Parathyroid adenoma (tissue), 2 donors: Measurements from ENCODE around the gene LCE1E.

Experiments used
- H2AFZ ChIP-seq: fragments of 300-600 bp; sonication (generic); one replicate; pipeline ENCODE4 v1.7.0; 2017; ENCODE audit warnings: antibody characterized with exemption, mild to moderate bottlenecking
- H3K27ac ChIP-seq: fragments of 300-600 bp; sonication (generic); one replicate; pipeline ENCODE4 v1.7.0; 2017
- H3K27me3 ChIP-seq: fragments of 300-600 bp; sonication (generic); one replicate; pipeline ENCODE4 v1.7.0; 2017; ENCODE audit warnings: low read length; ENCODE audit not compliant: control insufficient read depth, insufficient read depth
- H3K36me3 ChIP-seq: fragments of 300-600 bp; sonication (generic); one replicate; pipeline ENCODE4 v1.7.0; 2017; ENCODE audit warnings: low read length; ENCODE audit not compliant: control insufficient read depth, insufficient read depth
- H3K4me1 ChIP-seq: fragments of 300-600 bp; sonication (generic); one replicate; pipeline ENCODE4 v1.7.0; 2017; ENCODE audit warnings: control low read depth
- H3K4me2 ChIP-seq: fragments of 300-600 bp; sonication (generic); one replicate; pipeline ENCODE4 v1.7.0; 2017; ENCODE audit warnings: low read length
- H3K4me3 ChIP-seq: fragments of 300-600 bp; sonication (generic); one replicate; pipeline ENCODE4 v1.7.0; 2017; ENCODE audit warnings: low read depth, low read length
- H3K79me2 ChIP-seq: fragments of 300-600 bp; sonication (generic); one replicate; pipeline ENCODE4 v1.7.0; 2017; ENCODE audit warnings: control low read depth
- H3K9ac ChIP-seq: fragments of 300-600 bp; sonication (generic); one replicate; pipeline ENCODE4 v1.7.0; 2017; ENCODE audit warnings: mild to moderate bottlenecking
- H3K9me3 ChIP-seq: fragments of 300-600 bp; sonication (generic); one replicate; pipeline ENCODE4 v1.7.0; 2017; ENCODE audit warnings: low read length; ENCODE audit not compliant: control insufficient read depth
- CTCF ChIP-seq: fragments of 300-600 bp; sonication (generic); IDR thresholded peaks from one replicate; pipeline ENCODE4 v1.7.0; 2017; ENCODE audit warnings: antibody characterized with exemption, mild to moderate bottlenecking
- donor health status: primary hyperparathyroidism.

The LCE1E gene

GRCh38 chr1:152817309-152817708 is 31.3 kb downstream of the LCE1E start:
- Histone ChIP-seq H2AFZ (no peak overlapping the region), H3K27ac (no peak overlapping the region), H3K4me2 (no peak overlapping the region), H3K4me3 (no peak overlapping the region), H3K9me3 (no peaks in the 10 kb centered on the region), H3K79me2 (no peaks in the 10 kb centered on the region), H3K36me3 (no peaks in the 10 kb centered on the region), H3K27me3 (no peaks in the 10 kb centered on the region), H3K4me1 (peaks cover 3% of the 10 kb centered on the region), H3K9ac (no peak overlapping the region)
- no peak for TF ChIP-seq CTCF

GRCh38 chr1:152823294-152823693 is 37.2 kb downstream of the LCE1E start:
- Histone ChIP-seq H3K9me3 (no peaks in the 10 kb centered on the region), H3K4me3 (no peak overlapping the region), H3K27ac (no peak overlapping the region), H3K79me2 (no peaks in the 10 kb centered on the region), H3K4me1 (peaks cover 3% of the 10 kb centered on the region), H3K4me2 (no peak overlapping the region), H2AFZ (no peak overlapping the region), H3K36me3 (no peaks in the 10 kb centered on the region), H3K27me3 (no peaks in the 10 kb centered on the region), H3K9ac (no peak overlapping the region)
- no peak for TF ChIP-seq CTCF

- H3K4me3 ChIP-seq, result no peak overlapping the region
- no peak overlapping the region for H3K4me2 ChIP-seq
- no peaks in the 10 kb centered on the region for H3K9me3 ChIP-seq
- no peak overlapping the region for H2AFZ ChIP-seq
- H3K79me2 ChIP-seq, result no peaks in the 10 kb centered on the region
- H3K27ac ChIP-seq, result no peak overlapping the region
- H3K27me3 ChIP-seq, result no peaks in the 10 kb centered on the region
- H3K4me1 ChIP-seq, result no peaks in the 10 kb centered on the region
- H3K9ac ChIP-seq, result no peak overlapping the region
- no peaks in the 10 kb centered on the region for H3K36me3 ChIP-seq
- no peak for TF ChIP-seq CTCF
Measured at GRCh38 chr1:152824964-152825363, 38.9 kb downstream of the LCE1E start.

- Histone ChIP-seq H3K4me3 (no peak within 1 kb of the TSS), H3K79me2 (no peaks in the 10 kb centered on the region), H3K9me3 (no peaks in the 10 kb centered on the region), H3K4me1 (no peaks in the 10 kb centered on the region), H3K27ac (no peak within 1 kb of the TSS), H3K4me2 (no peak within 1 kb of the TSS), H2AFZ (no peak within 1 kb of the TSS), H3K36me3 (no peaks in the 10 kb centered on the region), H3K9ac (no peak within 1 kb of the TSS), H3K27me3 (no peaks in the 10 kb centered on the region)
- TF ChIP-seq CTCF, result no peak
Measured at GRCh38 chr1:152827173-152827572, 41.1 kb downstream of the LCE1E start, which contains the start of gene LCE1A. Gene LCE1A, plus strand, starts transcription at chr1:152827473. Its CDS starts 0 bp downstream, at chr1:152827473.

GRCh38 chr1:152836870-152837269 is 50.8 kb downstream of the LCE1E start:
- Histone ChIP-seq H3K4me3 (no peak overlapping the region), H3K9me3 (no peaks in the 10 kb centered on the region), H3K9ac (no peak overlapping the region), H3K4me2 (no peak overlapping the region), H3K36me3 (no peaks in the 10 kb centered on the region), H3K4me1 (no peaks in the 10 kb centered on the region), H2AFZ (no peak overlapping the region), H3K27ac (no peak overlapping the region), H3K79me2 (no peaks in the 10 kb centered on the region), H3K27me3 (no peaks in the 10 kb centered on the region)
- TF ChIP-seq CTCF, result no peak
